Hepatocyte (in vitro differentiated cells): ENCODE measurements around the gene ODF2.

Source experiments
- CTCF ChIP-seq: fragments of 200-600 bp; sonication (generic); IDR thresholded peaks from 2 replicates; pipeline ENCODE4 v1.5.1; 2016; ENCODE audit warnings: antibody characterized with exemption, mild to moderate bottlenecking; ENCODE audit not compliant: poor library complexity
- EZH2 ChIP-seq: fragments of 200-600 bp; sonication (generic); IDR thresholded peaks from 2 replicates; pipeline ENCODE4 v1.6.1; 2016; ENCODE audit warnings: antibody characterized with exemption, mild to moderate bottlenecking, borderline replicate concordance

GRCh38 chr9:128409450-128409849, 46.4 kb upstream of the ODF2 start:
- TF ChIP-seq CTCF (no peak), EZH2 (no peak)
